Glutamatergic neuron (in vitro differentiated cells): Measurements from ENCODE around the gene DDX47. TPM values are rescaled to one million over a fixed set of nuclear protein-coding genes. Genes with fewer than 3 reads are reported as not detected.
A peak's percentile ranks its signal among the peaks of the same experiment; 100 is the strongest.

Experiments used
- DNase-seq: peaks from one replicate; pipeline ENCODE4 v3.0.0; 2022
- H3K27ac Mint-ChIP-seq: one replicate; pipeline ENCODE4 v1.8.0; 2020; ENCODE audit warnings: mild to moderate bottlenecking, mixed read lengths, inconsistent platforms; ENCODE audit not compliant: unreplicated experiment
- H3K27me3 Mint-ChIP-seq: one replicate; pipeline ENCODE4 v1.8.0; 2020; ENCODE audit warnings: mild to moderate bottlenecking, moderate library complexity, mixed read lengths, inconsistent platforms; ENCODE audit not compliant: unreplicated experiment
- H3K36me3 Mint-ChIP-seq: one replicate; pipeline ENCODE4 v1.8.0; 2020; ENCODE audit warnings: mild to moderate bottlenecking, mixed read lengths, inconsistent platforms; ENCODE audit not compliant: unreplicated experiment
- H3K4me1 Mint-ChIP-seq: one replicate; pipeline ENCODE4 v1.8.0; 2020; ENCODE audit warnings: mild to moderate bottlenecking, low read depth, mixed read lengths, inconsistent platforms; ENCODE audit not compliant: unreplicated experiment
- H3K4me3 Mint-ChIP-seq: one replicate; pipeline ENCODE4 v1.8.0; 2020; ENCODE audit warnings: mild to moderate bottlenecking, mixed read lengths, inconsistent platforms; ENCODE audit not compliant: unreplicated experiment
- H3K9me3 Mint-ChIP-seq: one replicate; pipeline ENCODE4 v1.8.0; 2020; ENCODE audit warnings: mild to moderate bottlenecking, moderate library complexity, mixed read lengths, inconsistent platforms; ENCODE audit not compliant: unreplicated experiment
- CTCF ChIP-seq: fragments of 200-600 bp; sonication (generic); IDR thresholded peaks from one replicate; pipeline ENCODE4 v1.5.0; 2021; ENCODE audit not compliant: partially characterized antibody, unreplicated experiment
- total RNA-seq: library from RNA; stranded (reverse); fragmentation: NEBNext Ultra II Directional; extraction: Animal tissue kit (Norgen Biotek cat#: 25700); gene quantifications from one replicate; pipeline ENCODE4 v1.2.1, GENCODE V29; 2021; ENCODE audit not compliant: unreplicated experiment

The DDX47 gene
- total RNA-seq, 1 donor from 2014 or later, result 31.0 TPM

- Mint-ChIP-seq H3K36me3 (peaks cover 6% of the 10 kb centered on the region), H3K9me3 (peaks cover 2% of the 10 kb centered on the region), H3K4me1 (no peaks in the 10 kb centered on the region), H3K4me3 (no peak overlapping the region), H3K27me3 (no peaks in the 10 kb centered on the region), H3K27ac (no peak overlapping the region)
- TF ChIP-seq CTCF, result no peak
- DNase-seq, result no peak
These were observed 36.1 kb upstream of the DDX47 start for GRCh38 chr12:12777092-12777491.

GRCh38 chr12:12779007-12779406 lies 34.1 kb upstream of the DDX47 start:
- Mint-ChIP-seq H3K9me3 (no peaks in the 10 kb centered on the region), H3K36me3 (peaks cover 5% of the 10 kb centered on the region), H3K27me3 (no peaks in the 10 kb centered on the region), H3K4me1 (no peaks in the 10 kb centered on the region), H3K4me3 (no peak overlapping the region), H3K27ac (no peak overlapping the region)
- no peak for DNase-seq
- no peak for TF ChIP-seq CTCF

GRCh38 chr12:12779529-12779928 lies 33.6 kb upstream of the DDX47 start:
- Mint-ChIP-seq H3K36me3 (peaks cover 5% of the 10 kb centered on the region), H3K9me3 (no peaks in the 10 kb centered on the region), H3K27me3 (no peaks in the 10 kb centered on the region)

GRCh38 chr12:12784116-12784515 lies 29.0 kb upstream of the DDX47 start:
- H3K9me3 Mint-ChIP-seq, result peaks cover 1% of the 10 kb centered on the region
- no peak overlapping the region for H3K4me3 Mint-ChIP-seq
- peaks cover 3% of the 10 kb centered on the region for H3K27me3 Mint-ChIP-seq
- no peak for DNase-seq
- H3K36me3 Mint-ChIP-seq, result peaks cover 5% of the 10 kb centered on the region
- no peak overlapping the region for H3K27ac Mint-ChIP-seq
- no peak for TF ChIP-seq CTCF
- H3K4me1 Mint-ChIP-seq, result peaks cover 6% of the 10 kb centered on the region

More at GRCh38 chr12:12779529-12779928, 33.6 kb upstream of the DDX47 start:
- DNase-seq, result no peak
- no peak overlapping the region for H3K4me3 Mint-ChIP-seq
- no peak for TF ChIP-seq CTCF
- H3K27ac Mint-ChIP-seq, result no peak overlapping the region
- H3K4me1 Mint-ChIP-seq, result no peaks in the 10 kb centered on the region

GRCh38 chr12:12784911-12785814 lies 28.0 kb upstream of the DDX47 start, which contains the start of gene APOLD1:
TSS of gene APOLD1 (plus strand) at chr12:12785659. CDS start at chr12:12785692, 33 bp downstream.
- Mint-ChIP-seq H3K27me3 (peaks cover 5% of the 10 kb centered on the region), H3K27ac (no peak within 1 kb of the TSS), H3K9me3 (peaks cover 1% of the 10 kb centered on the region), H3K36me3 (peaks cover 5% of the 10 kb centered on the region), H3K4me3 (peak within 1 kb of the TSS; percentile 78), H3K4me1 (peaks cover 6% of the 10 kb centered on the region)
- no peak for DNase-seq
- no peak for TF ChIP-seq CTCF
